Mesothelial cell of epicardium (in vitro differentiated cells): Measurements from ENCODE around the gene LUC7L3. TPM values are rescaled to one million over a fixed set of nuclear protein-coding genes. Genes with fewer than 3 reads are reported as not detected.

Experiments
- DNase-seq, 2 experiments: peaks; one replicate each; pipeline ENCODE4 v3.0.0; 2021; ENCODE audit warnings: low spot score in 2 of 2; ENCODE audit not compliant: unreplicated experiment in 2 of 2
- H3K27ac Mint-ChIP-seq: 2 replicates; pipeline ENCODE4 v1.8.0; 2021; ENCODE audit warnings: mixed read lengths
- H3K27me3 Mint-ChIP-seq: 2 replicates; pipeline ENCODE4 v1.8.0; 2021; ENCODE audit warnings: low read depth, mixed read lengths
- H3K36me3 Mint-ChIP-seq: 2 replicates; pipeline ENCODE4 v1.8.0; 2021; ENCODE audit warnings: mixed read lengths
- H3K4me1 Mint-ChIP-seq: 2 replicates; pipeline ENCODE4 v1.8.0; 2021; ENCODE audit warnings: mixed read lengths
- H3K4me3 Mint-ChIP-seq: 2 replicates; pipeline ENCODE4 v1.8.0; 2021; ENCODE audit warnings: mild to moderate bottlenecking, moderate library complexity, mixed read lengths
- H3K9me3 Mint-ChIP-seq: 2 replicates; pipeline ENCODE4 v1.8.0; 2021; ENCODE audit warnings: mixed read lengths
- total RNA-seq: library from RNA; stranded (reverse); gene quantifications from 3 replicates; pipeline ENCODE4 v1.2.1, GENCODE V29; 2021
- TF ChIP-seq, protein P1 (sequence below): fragments of 200-600 bp; sonication (generic); IDR thresholded peaks from one replicate; pipeline ENCODE4 v1.5.0; 2021; ENCODE audit warnings: antibody characterized with exemption; ENCODE audit not compliant: unreplicated experiment

LUC7L3 gene
- total RNA-seq, 1 donor from 2014 or later = 261 TPM

DNA sequence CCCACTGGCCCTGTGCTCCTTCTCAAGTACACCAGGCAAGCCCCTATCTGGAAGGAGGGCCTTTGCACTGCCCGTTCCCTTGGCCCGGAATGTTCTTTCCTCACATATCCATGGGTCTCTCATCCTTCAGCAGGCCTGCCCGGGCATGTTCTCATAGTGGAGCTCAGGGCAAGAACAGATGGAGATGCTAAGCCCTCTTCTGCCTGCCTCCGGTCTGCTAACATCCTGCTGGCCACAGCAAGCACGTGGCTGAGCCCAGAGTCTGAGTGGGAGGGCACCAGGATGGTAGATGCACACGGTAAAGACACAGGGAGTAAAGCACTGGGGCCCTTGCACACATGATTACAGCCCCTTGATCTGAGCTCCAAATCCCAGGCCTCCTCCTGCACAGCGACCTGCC, 67.7 kb downstream of the LUC7L3 start:
- no peak for DNase-seq
- TF ChIP-seq, protein P1, sequence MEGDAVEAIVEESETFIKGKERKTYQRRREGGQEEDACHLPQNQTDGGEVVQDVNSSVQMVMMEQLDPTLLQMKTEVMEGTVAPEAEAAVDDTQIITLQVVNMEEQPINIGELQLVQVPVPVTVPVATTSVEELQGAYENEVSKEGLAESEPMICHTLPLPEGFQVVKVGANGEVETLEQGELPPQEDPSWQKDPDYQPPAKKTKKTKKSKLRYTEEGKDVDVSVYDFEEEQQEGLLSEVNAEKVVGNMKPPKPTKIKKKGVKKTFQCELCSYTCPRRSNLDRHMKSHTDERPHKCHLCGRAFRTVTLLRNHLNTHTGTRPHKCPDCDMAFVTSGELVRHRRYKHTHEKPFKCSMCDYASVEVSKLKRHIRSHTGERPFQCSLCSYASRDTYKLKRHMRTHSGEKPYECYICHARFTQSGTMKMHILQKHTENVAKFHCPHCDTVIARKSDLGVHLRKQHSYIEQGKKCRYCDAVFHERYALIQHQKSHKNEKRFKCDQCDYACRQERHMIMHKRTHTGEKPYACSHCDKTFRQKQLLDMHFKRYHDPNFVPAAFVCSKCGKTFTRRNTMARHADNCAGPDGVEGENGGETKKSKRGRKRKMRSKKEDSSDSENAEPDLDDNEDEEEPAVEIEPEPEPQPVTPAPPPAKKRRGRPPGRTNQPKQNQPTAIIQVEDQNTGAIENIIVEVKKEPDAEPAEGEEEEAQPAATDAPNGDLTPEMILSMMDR = no peak
- Mint-ChIP-seq H3K9me3 (no peaks in the 10 kb centered on the region), H3K4me1 (peaks cover 23% of the 10 kb centered on the region), H3K36me3 (no peaks in the 10 kb centered on the region), H3K27ac (peak overlapping the region; percentile 43), H3K27me3 (no peaks in the 10 kb centered on the region), H3K4me3 (no peak overlapping the region)

DNA sequence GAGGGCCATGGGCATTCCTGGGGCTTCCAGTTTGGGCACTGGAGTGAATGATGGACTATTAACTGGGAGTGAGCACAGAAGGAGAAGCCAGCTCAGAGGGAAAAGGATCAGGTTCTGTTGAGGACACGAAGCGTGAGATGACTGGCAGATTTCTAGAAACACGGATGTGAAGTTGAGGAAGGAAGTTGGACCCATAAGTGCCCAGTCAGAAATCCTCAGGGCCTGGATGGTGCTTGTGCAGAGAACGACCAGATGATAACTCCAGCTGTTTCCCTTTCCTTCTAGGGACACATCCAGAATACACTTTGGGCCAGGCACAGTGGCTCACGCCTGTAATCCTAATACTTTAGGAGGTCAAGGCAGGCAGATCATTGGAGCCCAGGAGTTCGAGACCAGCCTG, 71.2 kb downstream of the LUC7L3 start:
- Mint-ChIP-seq H3K4me1 (peaks cover 26% of the 10 kb centered on the region), H3K9me3 (no peaks in the 10 kb centered on the region), H3K27me3 (no peaks in the 10 kb centered on the region), H3K27ac (peak overlapping the region; percentile 90), H3K36me3 (no peaks in the 10 kb centered on the region), H3K4me3 (no peak overlapping the region)
- TF ChIP-seq, protein P1 = no peak
- DNase-seq = no peak

DNA sequence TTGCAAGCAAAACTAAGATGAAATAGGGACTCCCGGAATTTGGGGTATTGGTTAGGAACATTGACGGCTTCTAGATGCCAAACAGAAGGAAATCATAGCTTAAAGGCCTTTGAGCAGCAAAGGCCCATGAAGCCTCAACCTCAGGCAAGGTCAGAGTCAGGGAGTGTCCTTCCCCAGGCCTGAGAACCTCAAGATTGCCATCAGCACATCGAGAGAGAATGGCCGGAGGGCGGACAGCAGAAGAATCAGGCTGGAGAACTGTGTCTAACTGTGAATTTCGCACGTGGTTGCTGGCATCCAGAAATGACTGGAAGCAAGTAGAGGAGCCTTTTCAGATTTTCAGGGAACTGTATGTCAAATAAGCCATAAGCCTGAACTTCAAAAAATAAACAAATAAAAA, 72.7 kb downstream of the LUC7L3 start:
- Mint-ChIP-seq H3K4me3 (no peak overlapping the region), H3K4me1 (peaks cover 18% of the 10 kb centered on the region), H3K27ac (no peak overlapping the region), H3K36me3 (no peaks in the 10 kb centered on the region), H3K9me3 (no peaks in the 10 kb centered on the region), H3K27me3 (no peaks in the 10 kb centered on the region)
- TF ChIP-seq, protein P1 = no peak
- no peak for DNase-seq

DNA sequence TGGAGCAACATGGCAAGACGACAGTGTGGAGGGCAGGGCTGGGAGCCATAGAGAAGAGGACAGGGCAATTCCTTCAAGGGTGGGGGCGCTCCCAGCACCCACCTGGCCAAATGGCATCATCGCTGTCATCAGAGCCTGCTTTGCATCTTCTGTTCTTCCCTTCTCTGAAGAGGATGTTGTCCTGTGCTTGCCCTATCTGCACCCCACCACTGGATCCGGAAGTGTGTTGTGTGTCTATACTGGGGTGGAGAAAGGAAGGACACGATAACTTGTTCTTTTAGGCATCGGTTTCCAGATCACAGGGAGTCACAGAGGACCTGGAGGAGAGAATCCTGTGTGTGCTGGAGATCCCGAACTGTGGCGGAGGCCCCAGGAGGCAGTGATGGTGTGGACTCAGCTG, 73.6 kb downstream of the LUC7L3 start:
- no peak overlapping the region for H3K27ac Mint-ChIP-seq
- no peaks in the 10 kb centered on the region for H3K27me3 Mint-ChIP-seq
- H3K4me1 Mint-ChIP-seq = peaks cover 20% of the 10 kb centered on the region
- no peak overlapping the region for H3K4me3 Mint-ChIP-seq
- no peak for DNase-seq
- TF ChIP-seq, protein P1 = no peak
- no peaks in the 10 kb centered on the region for H3K9me3 Mint-ChIP-seq
- no peaks in the 10 kb centered on the region for H3K36me3 Mint-ChIP-seq

DNA sequence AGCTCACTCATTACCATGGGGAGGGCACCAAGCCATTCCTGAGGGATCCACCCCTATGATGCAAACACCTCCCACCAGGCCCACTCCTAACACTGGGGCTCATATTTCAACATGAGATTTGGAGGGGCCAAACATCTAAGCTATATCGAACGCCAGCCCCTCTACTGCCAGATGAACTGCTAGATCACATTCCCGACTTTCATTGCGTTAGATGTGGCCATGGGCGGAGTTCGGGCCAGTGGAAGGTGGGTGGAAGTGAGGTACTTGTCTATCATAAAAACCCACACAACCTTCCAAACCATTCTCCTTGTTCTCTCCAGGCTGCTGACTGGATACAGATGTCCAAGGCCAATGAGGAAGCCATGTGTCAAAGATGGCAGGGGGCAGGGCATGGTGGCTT, 75.0 kb downstream of the LUC7L3 start:
- Mint-ChIP-seq H3K36me3 (no peaks in the 10 kb centered on the region), H3K9me3 (no peaks in the 10 kb centered on the region), H3K27me3 (no peaks in the 10 kb centered on the region), H3K27ac (no peak overlapping the region), H3K4me1 (peaks cover 31% of the 10 kb centered on the region), H3K4me3 (no peak overlapping the region)
- TF ChIP-seq, protein P1 = no peak
- no peak for DNase-seq
